ENCODE measurements around the gene OR4D9.

Gene OR4D9

GRCh38 chr11:59550842-59551658 lies 39.7 kb downstream of the OR4D9 start:
- DNase-seq (ENCODE audit: low read depth in 2 of 2), result peak; percentile 73 to 81

GRCh38 chr11:59551659-59552521 lies 40.6 kb downstream of the OR4D9 start:
- DNase-seq (ENCODE audit: low read depth in 2 of 2), result no peak

- no peak for DNase-seq (ENCODE audit: low read depth in 2 of 2)
Measured at GRCh38 chr11:59552844-59553243, 41.5 kb downstream of the OR4D9 start.

- no peak for DNase-seq (ENCODE audit: low read depth in 2 of 2)
Measured at GRCh38 chr11:59553323-59553722, 42.0 kb downstream of the OR4D9 start.

- DNase-seq (ENCODE audit: low read depth in 2 of 2), result no peak
Measured at GRCh38 chr11:59555601-59556114, 44.3 kb downstream of the OR4D9 start.

GRCh38 chr11:59556115-59556916 lies 45.0 kb downstream of the OR4D9 start:
- DNase-seq (ENCODE audit: low read depth in 2 of 2), result peak; percentile 67 to 70

- DNase-seq (ENCODE audit: low read depth in 2 of 2), result no peak
Measured at GRCh38 chr11:59556917-59557348, 45.6 kb downstream of the OR4D9 start.

GRCh38 chr11:59558270-59558643 lies 46.9 kb downstream of the OR4D9 start:
- no peak for DNase-seq (ENCODE audit: low read depth in 2 of 2)

- no peak for DNase-seq (ENCODE audit: low read depth in 2 of 2)
Measured at GRCh38 chr11:59559886-59560285, 48.5 kb downstream of the OR4D9 start.

GRCh38 chr11:59560290-59560701 lies 49.0 kb downstream of the OR4D9 start:
- peak; percentile 33 to 74 for DNase-seq (ENCODE audit: low read depth in 2 of 2)

GRCh38 chr11:59560702-59561473 lies 49.5 kb downstream of the OR4D9 start:
- peak; percentile 77 to 79 for DNase-seq (ENCODE audit: low read depth in 2 of 2)

- no peak for DNase-seq (ENCODE audit: low read depth in 2 of 2)
Measured at GRCh38 chr11:59562292-59562691, 51.0 kb downstream of the OR4D9 start.
